HL-60 (cell line): ENCODE measurements around the gene FBLN1.
A peak's percentile ranks its signal among the peaks of the same experiment; 100 is the strongest.

ENCODE experiments used
- CTCF ChIP-seq: IDR thresholded peaks from one replicate; pipeline ENCODE4 v1.5.1; 2011; ENCODE audit warnings: low read length, control low read depth, inconsistent platforms; ENCODE audit not compliant: insufficient read depth
- GABPA ChIP-seq: IDR thresholded peaks from 2 replicates; pipeline ENCODE4 v1.6.1; 2012; ENCODE audit warnings: low read depth
- POLR2AphosphoS5 ChIP-seq: IDR thresholded peaks from 2 replicates; pipeline ENCODE4 v1.6.1; 2012; ENCODE audit warnings: low read depth
- SPI1 ChIP-seq: IDR thresholded peaks from 2 replicates; pipeline ENCODE4 v1.6.1; 2012; ENCODE audit warnings: low read depth, mild to moderate bottlenecking, borderline replicate concordance
- TF ChIP-seq, protein P1 (sequence below): IDR thresholded peaks from 2 replicates; pipeline ENCODE4 v1.6.1; 2012; ENCODE audit warnings: low read depth; ENCODE audit not compliant: insufficient replicate concordance

DNA sequence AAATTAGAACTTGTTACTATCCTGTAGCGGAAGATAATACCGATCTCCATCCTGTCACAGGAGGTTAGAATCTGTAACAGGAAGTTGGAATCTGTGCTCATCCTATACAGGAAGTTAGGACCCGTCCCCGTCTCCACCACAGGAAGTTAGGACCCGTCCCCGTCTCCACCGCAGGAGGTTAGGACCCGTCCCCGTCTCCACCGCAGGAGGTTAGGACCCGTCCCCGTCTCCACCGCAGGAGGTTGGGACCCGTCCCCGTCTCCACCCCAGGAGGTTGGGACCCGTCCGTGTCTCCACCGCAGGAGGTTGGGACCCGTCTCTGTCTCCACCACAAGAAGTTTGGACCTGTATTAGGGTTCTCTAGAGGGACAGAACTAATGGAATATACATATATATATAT is 52.2 kb downstream of the FBLN1 start:
- TF ChIP-seq CTCF (no peak), POLR2AphosphoS5 (no peak), GABPA (peak; percentile 42; the same call in 1 of the 2 replicates), SPI1 (no peak)
- TF ChIP-seq, protein P1, sequence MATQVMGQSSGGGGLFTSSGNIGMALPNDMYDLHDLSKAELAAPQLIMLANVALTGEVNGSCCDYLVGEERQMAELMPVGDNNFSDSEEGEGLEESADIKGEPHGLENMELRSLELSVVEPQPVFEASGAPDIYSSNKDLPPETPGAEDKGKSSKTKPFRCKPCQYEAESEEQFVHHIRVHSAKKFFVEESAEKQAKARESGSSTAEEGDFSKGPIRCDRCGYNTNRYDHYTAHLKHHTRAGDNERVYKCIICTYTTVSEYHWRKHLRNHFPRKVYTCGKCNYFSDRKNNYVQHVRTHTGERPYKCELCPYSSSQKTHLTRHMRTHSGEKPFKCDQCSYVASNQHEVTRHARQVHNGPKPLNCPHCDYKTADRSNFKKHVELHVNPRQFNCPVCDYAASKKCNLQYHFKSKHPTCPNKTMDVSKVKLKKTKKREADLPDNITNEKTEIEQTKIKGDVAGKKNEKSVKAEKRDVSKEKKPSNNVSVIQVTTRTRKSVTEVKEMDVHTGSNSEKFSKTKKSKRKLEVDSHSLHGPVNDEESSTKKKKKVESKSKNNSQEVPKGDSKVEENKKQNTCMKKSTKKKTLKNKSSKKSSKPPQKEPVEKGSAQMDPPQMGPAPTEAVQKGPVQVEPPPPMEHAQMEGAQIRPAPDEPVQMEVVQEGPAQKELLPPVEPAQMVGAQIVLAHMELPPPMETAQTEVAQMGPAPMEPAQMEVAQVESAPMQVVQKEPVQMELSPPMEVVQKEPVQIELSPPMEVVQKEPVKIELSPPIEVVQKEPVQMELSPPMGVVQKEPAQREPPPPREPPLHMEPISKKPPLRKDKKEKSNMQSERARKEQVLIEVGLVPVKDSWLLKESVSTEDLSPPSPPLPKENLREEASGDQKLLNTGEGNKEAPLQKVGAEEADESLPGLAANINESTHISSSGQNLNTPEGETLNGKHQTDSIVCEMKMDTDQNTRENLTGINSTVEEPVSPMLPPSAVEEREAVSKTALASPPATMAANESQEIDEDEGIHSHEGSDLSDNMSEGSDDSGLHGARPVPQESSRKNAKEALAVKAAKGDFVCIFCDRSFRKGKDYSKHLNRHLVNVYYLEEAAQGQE = no peak
